Activated T-cell treated with anti-CD3 and anti-CD28 coated beads for 1 hour (primary cell): ENCODE measurements around the gene SGMS1.

Experiments used
- DNase-seq: peaks from one replicate; pipeline ENCODE4 v3.0.0-alpha.2; 2020; ENCODE audit warnings: low read depth

SGMS1 gene

GRCh38 chr10:50636618-50637579 lies 13.1 kb upstream of the SGMS1 start:
- no peak for DNase-seq

- no peak for DNase-seq
Observed at GRCh38 chr10:50635286-50635685, 11.5 kb upstream of the SGMS1 start.

GRCh38 chr10:50634479-50634878 lies 10.7 kb upstream of the SGMS1 start:
- no peak for DNase-seq

- no peak for DNase-seq
Observed at GRCh38 chr10:50631052-50631451, 7.3 kb upstream of the SGMS1 start.

GRCh38 chr10:50629495-50630122 lies 5.9 kb upstream of the SGMS1 start:
- no peak for DNase-seq

GRCh38 chr10:50627896-50628295 lies 4.1 kb upstream of the SGMS1 start:
- no peak for DNase-seq

GRCh38 chr10:50627443-50627842 lies 3.7 kb upstream of the SGMS1 start:
- no peak for DNase-seq

- DNase-seq = no peak
Observed at GRCh38 chr10:50625649-50626132, 1.9 kb upstream of the SGMS1 start.

GRCh38 chr10:50624866-50625501 lies 1.2 kb upstream of the SGMS1 start:
- DNase-seq = peak; percentile 39

GRCh38 chr10:50624413-50624865 lies 683 bp upstream of the SGMS1 start:
- DNase-seq = peak; percentile 94

- DNase-seq = peak; percentile 24
Observed at GRCh38 chr10:50622706-50623662, 772 bp downstream of the SGMS1 start.

GRCh38 chr10:50621968-50622705 lies 1.6 kb downstream of the SGMS1 start:
- DNase-seq = peak; percentile 40

- DNase-seq = no peak
Observed at GRCh38 chr10:50620899-50621298, 2.9 kb downstream of the SGMS1 start.

GRCh38 chr10:50619882-50620281 lies 3.9 kb downstream of the SGMS1 start:
- DNase-seq = no peak

GRCh38 chr10:50619166-50619565 lies 4.6 kb downstream of the SGMS1 start:
- no peak for DNase-seq

- no peak for DNase-seq
Observed at GRCh38 chr10:50618624-50619023, 5.1 kb downstream of the SGMS1 start.

GRCh38 chr10:50615658-50616057 lies 8.1 kb downstream of the SGMS1 start:
- DNase-seq = no peak

- no peak for DNase-seq
Observed at GRCh38 chr10:50614444-50615137, 9.2 kb downstream of the SGMS1 start.

GRCh38 chr10:50613726-50614443 lies 9.9 kb downstream of the SGMS1 start:
- no peak for DNase-seq
